Measurements from ENCODE around the gene TNFRSF11A. TPM values are rescaled to one million over a fixed set of nuclear protein-coding genes. Genes with fewer than 3 reads are reported as not detected.

Gene TNFRSF11A
- 1.9 and 3.1 TPM in 2 replicates for total RNA-seq

GRCh38 chr18:62324917-62325805, at the start of gene TNFRSF11A:
Gene TNFRSF11A, plus strand, starts transcription at chr18:62325310. Its CDS starts 43 bp downstream, at chr18:62325353.

Other genes with a start within 250 kb of the TNFRSF11A start
- gene PIGN, start 138.3 kb upstream of the TNFRSF11A start, total RNA-seq, result 31.7 and 53.0 TPM in 2 replicates
- gene RELCH, start 138.1 kb upstream of the TNFRSF11A start, total RNA-seq, result 25.0 and 29.6 TPM in 2 replicates
- gene ZCCHC2, start 197.7 kb downstream of the TNFRSF11A start, total RNA-seq, result 12.4 and 20.3 TPM in 2 replicates